ENCODE data around the gene CBFA2T2. TPM values are rescaled to one million over a fixed set of nuclear protein-coding genes. Genes with fewer than 3 reads are reported as not detected.
"Not testable (repeated sequence)": the region's sequence is repeated elsewhere in the genome, so short reads cannot be mapped to it uniquely, and the experiment has no call there.

CBFA2T2 gene
- total RNA-seq, 1 donor from 2014 or later: 15.7 TPM

- DNase-seq: no peak
- intact Hi-C loops (cut with DNase I): no loop called here
- H3K4me1 ChIP-seq: no peaks in the 10 kb centered on the region
- no peak overlapping the region for H3K27ac ChIP-seq
- TF ChIP-seq CTCF (IDR thresholded peaks at IDR 0.05): no peak
- no peaks in the 10 kb centered on the region for H3K9me3 ChIP-seq
- H3K36me3 ChIP-seq: no peaks in the 10 kb centered on the region
- no peak for ATAC-seq
- H3K27me3 ChIP-seq: no peaks in the 10 kb centered on the region
- no peak overlapping the region for H3K4me3 ChIP-seq
Observed at GRCh38 chr20:33499355-33499754, 9.5 kb downstream of the CBFA2T2 start.

- ATAC-seq: no peak
- H3K27ac ChIP-seq: no peak overlapping the region
- DNase-seq: no peak
Observed at GRCh38 chr20:33501000-33501399, 11.1 kb downstream of the CBFA2T2 start.

GRCh38 chr20:33503564-33503963 is 13.7 kb downstream of the CBFA2T2 start:
- no peak overlapping the region for H3K4me3 ChIP-seq
- ATAC-seq (no peak), DNase-seq (no peak)
- intact Hi-C loops (cut with DNase I): no loop called here
- no peak overlapping the region for H3K27ac ChIP-seq
- no peaks in the 10 kb centered on the region for H3K27me3 ChIP-seq
- no peaks in the 10 kb centered on the region for H3K9me3 ChIP-seq
- TF ChIP-seq CTCF (IDR thresholded peaks at IDR 0.05): no peak
- H3K36me3 ChIP-seq: no peaks in the 10 kb centered on the region
- no peaks in the 10 kb centered on the region for H3K4me1 ChIP-seq

More at GRCh38 chr20:33501000-33501399, 11.1 kb downstream of the CBFA2T2 start:
- intact Hi-C loops (cut with DNase I): no loop called here
- Histone ChIP-seq H3K4me3 (no peak overlapping the region), H3K4me1 (no peaks in the 10 kb centered on the region), H3K36me3 (no peaks in the 10 kb centered on the region), H3K9me3 (no peaks in the 10 kb centered on the region), H3K27me3 (no peaks in the 10 kb centered on the region)
- no peak for TF ChIP-seq CTCF (IDR thresholded peaks at IDR 0.05)

- no peaks in the 10 kb centered on the region for H3K4me1 ChIP-seq
- H3K36me3 ChIP-seq: no peaks in the 10 kb centered on the region
- no peaks in the 10 kb centered on the region for H3K9me3 ChIP-seq
- ATAC-seq (no peak), DNase-seq (no peak)
- no peak overlapping the region for H3K27ac ChIP-seq
- no peak for TF ChIP-seq CTCF (IDR thresholded peaks at IDR 0.05)
- no peak overlapping the region for H3K4me3 ChIP-seq
- intact Hi-C loops (cut with DNase I): no loop called here
- no peaks in the 10 kb centered on the region for H3K27me3 ChIP-seq
Observed at GRCh38 chr20:33506576-33506975, 16.7 kb downstream of the CBFA2T2 start.

- Histone ChIP-seq H3K4me1 (no peaks in the 10 kb centered on the region), H3K27me3 (no peaks in the 10 kb centered on the region), H3K9me3 (no peaks in the 10 kb centered on the region), H3K4me3 (no peak overlapping the region), H3K27ac (no peak overlapping the region), H3K36me3 (no peaks in the 10 kb centered on the region)
- TF ChIP-seq CTCF (IDR thresholded peaks at IDR 0.05): no peak
- ATAC-seq (no peak), DNase-seq (no peak)
- intact Hi-C loops (cut with DNase I): no loop called here
Observed at GRCh38 chr20:33507461-33507860, 17.6 kb downstream of the CBFA2T2 start.

GRCh38 chr20:33508015-33508414 is 18.1 kb downstream of the CBFA2T2 start:
- H3K9me3 ChIP-seq; H3K27ac ChIP-seq; intact Hi-C loops (cut with DNase I); H3K36me3 ChIP-seq; H3K4me1 ChIP-seq; H3K4me3 ChIP-seq; H3K27me3 ChIP-seq; ATAC-seq: not testable (repeated sequence)
- DNase-seq: peak; percentile 18

GRCh38 chr20:33509057-33509456 is 19.2 kb downstream of the CBFA2T2 start:
- H3K27me3 ChIP-seq; ATAC-seq; H3K4me3 ChIP-seq; H3K9me3 ChIP-seq; intact Hi-C loops (cut with DNase I); H3K4me1 ChIP-seq; H3K36me3 ChIP-seq; H3K27ac ChIP-seq; DNase-seq: not testable (repeated sequence)

- H3K36me3 ChIP-seq; H3K4me1 ChIP-seq; H3K9me3 ChIP-seq; ATAC-seq; H3K27me3 ChIP-seq; H3K4me3 ChIP-seq; intact Hi-C loops (cut with DNase I); H3K27ac ChIP-seq: not testable (repeated sequence)
- peak; percentile 32 for DNase-seq
Observed at GRCh38 chr20:33511876-33512275, 22.0 kb downstream of the CBFA2T2 start.

All from upper lobe of right lung (tissue), 1 donor.